ENCODE measurements around the gene HCN2. TPM values are rescaled to one million over a fixed set of nuclear protein-coding genes. Genes with fewer than 3 reads are reported as not detected.

Gene HCN2
- total RNA-seq, 1 experiment from 2014 or later = 0.04 TPM

DNA sequence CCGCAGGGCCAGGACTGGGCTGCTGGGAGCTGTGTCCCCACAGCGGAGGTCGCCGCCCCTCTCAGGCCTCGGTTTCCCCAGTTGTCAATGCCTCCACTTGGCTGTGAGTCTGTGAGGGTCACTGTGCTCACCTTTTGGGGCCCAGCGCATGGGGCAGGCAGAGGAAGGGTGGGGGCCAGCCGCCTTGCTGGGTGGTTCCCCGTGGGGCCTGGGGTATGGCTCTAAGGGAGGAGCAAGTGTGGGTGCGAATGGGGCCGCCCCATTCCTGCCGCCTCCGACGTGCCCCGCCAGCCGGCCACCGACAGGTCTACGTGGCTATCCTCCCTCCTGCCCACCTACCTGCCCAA lies 49.2 kb downstream of the HCN2 start:
- intact Hi-C loops (cut with micrococcal nuclease) = loop anchor here (10.0 kb wide), 1 partner anchor 64 kb away; the partner anchor contains the start of gene BSG
- no peaks in the 10 kb centered on the region for H3F3A ChIP-seq (ENCODE audit: low read length, unreplicated experiment)
- no peaks in the 10 kb centered on the region for H3K4me1 ChIP-seq (ENCODE audit: insufficient read depth, low read length)
- H3K4me2 ChIP-seq (ENCODE audit: low read length) = peak overlapping the region; percentile 83
- no peaks in the 10 kb centered on the region for H4K20me1 ChIP-seq (ENCODE audit: low read length)
- no TSS peak for BruUV-seq (replicated peaks)
- no peak overlapping the region for H3K27ac ChIP-seq (ENCODE audit: low read length)
- TF ChIP-seq EZH2 (IDR thresholded peaks at IDR 0.05; ENCODE audit: low read length, unreplicated experiment) = no peak
- no peak for TF ChIP-seq EZH2phosphoT487 (IDR thresholded peaks at IDR 0.05; ENCODE audit: borderline replicate concordance, low read length)
- TF ChIP-seq, protein P1, sequence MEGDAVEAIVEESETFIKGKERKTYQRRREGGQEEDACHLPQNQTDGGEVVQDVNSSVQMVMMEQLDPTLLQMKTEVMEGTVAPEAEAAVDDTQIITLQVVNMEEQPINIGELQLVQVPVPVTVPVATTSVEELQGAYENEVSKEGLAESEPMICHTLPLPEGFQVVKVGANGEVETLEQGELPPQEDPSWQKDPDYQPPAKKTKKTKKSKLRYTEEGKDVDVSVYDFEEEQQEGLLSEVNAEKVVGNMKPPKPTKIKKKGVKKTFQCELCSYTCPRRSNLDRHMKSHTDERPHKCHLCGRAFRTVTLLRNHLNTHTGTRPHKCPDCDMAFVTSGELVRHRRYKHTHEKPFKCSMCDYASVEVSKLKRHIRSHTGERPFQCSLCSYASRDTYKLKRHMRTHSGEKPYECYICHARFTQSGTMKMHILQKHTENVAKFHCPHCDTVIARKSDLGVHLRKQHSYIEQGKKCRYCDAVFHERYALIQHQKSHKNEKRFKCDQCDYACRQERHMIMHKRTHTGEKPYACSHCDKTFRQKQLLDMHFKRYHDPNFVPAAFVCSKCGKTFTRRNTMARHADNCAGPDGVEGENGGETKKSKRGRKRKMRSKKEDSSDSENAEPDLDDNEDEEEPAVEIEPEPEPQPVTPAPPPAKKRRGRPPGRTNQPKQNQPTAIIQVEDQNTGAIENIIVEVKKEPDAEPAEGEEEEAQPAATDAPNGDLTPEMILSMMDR (conservative IDR thresholded peaks at IDR 0.05; ENCODE audit: low read depth, low read length) = no peak
- H3K9me2 ChIP-seq (replicated peaks; ENCODE audit: low read length) = no peaks in the 10 kb centered on the region
- H3K9me3 ChIP-seq (ENCODE audit: low read length) = no peaks in the 10 kb centered on the region
- ATAC-seq (no peak), DNase-seq (no peak)
- peak overlapping the region; percentile 66; the same call in 1 of the 2 replicates for H3K4me3 ChIP-seq (ENCODE audit: low read length)
- CTCF ChIA-PET = no interaction called here
- no peak overlapping the region for H3K9ac ChIP-seq (ENCODE audit: low read length)
- H3K79me2 ChIP-seq (ENCODE audit: low read length) = no peaks in the 10 kb centered on the region
- peak overlapping the region; percentile 87 for H2AFZ ChIP-seq (ENCODE audit: low read length)
- no peaks in the 10 kb centered on the region for H3K36me3 ChIP-seq (ENCODE audit: low read depth, low read length)
- no peaks in the 10 kb centered on the region for H3K27me3 ChIP-seq (ENCODE audit: low read length)
- POLR2A ChIA-PET (ENCODE audit: unreplicated experiment) = no interaction called here

DNA sequence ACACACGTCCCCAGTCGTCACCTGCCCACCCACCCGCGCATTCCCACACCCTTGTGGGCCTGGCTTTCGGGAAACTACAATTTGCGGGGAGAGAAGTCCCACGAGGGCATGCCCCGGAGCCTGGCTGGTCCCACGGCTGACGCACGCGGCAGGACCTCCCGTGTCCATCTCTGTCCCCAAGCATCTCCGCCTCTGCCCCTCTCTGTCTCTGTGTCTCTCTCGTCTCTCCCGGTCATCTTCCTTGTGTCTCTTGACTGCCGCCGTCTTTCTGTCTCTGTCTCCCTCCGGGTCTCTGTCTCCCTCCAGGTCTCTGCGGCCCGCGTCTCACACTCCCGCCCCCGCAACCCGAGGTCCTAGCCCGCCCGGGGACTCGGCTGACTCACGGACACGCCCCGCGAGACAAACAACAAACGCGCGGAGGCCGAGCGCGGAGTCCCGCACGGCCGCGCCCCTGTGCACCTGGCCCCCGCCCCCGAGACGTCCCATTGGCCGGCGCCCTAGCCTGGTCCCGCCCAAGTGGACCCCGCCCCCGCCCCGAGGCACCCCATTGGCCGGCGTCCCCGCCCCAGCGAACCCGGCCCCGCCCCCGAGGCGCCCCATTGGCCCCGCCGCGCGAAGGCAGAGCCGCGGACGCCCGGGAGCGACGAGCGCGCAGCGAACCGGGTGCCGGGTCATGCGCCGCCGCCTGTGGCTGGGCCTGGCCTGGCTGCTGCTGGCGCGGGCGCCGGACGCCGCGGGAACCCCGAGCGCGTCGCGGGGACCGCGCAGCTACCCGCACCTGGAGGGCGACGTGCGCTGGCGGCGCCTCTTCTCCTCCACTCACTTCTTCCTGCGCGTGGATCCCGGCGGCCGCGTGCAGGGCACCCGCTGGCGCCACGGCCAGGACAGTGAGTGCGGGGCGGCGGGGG lies 49.8 kb downstream of the HCN2 start, which contains the start of gene FGF22:
Gene FGF22 (plus strand): TSS at position 627 of the 908 bp plus-strand sequence. CDS start 47 bp downstream, at position 674.
- Histone ChIP-seq H3K27ac (ENCODE audit: low read length) (no peak within 1 kb of the TSS), H3K27me3 (ENCODE audit: low read length) (no peaks in the 10 kb centered on the region), H3K36me3 (ENCODE audit: low read depth, low read length) (no peaks in the 10 kb centered on the region), H3K4me3 (ENCODE audit: low read length) (peak within 1 kb of the TSS; percentile 66), H3K79me2 (ENCODE audit: low read length) (no peaks in the 10 kb centered on the region), H3K4me2 (ENCODE audit: low read length) (peak within 1 kb of the TSS; percentile 83), H4K20me1 (ENCODE audit: low read length) (no peaks in the 10 kb centered on the region), H3K9ac (ENCODE audit: low read length) (no peak within 1 kb of the TSS), H3F3A (ENCODE audit: low read length, unreplicated experiment) (no peaks in the 10 kb centered on the region), H2AFZ (ENCODE audit: low read length) (peak within 1 kb of the TSS; percentile 87), H3K9me2 (replicated peaks; ENCODE audit: low read length) (no peaks in the 10 kb centered on the region), H3K9me3 (ENCODE audit: low read length) (no peaks in the 10 kb centered on the region), H3K4me1 (ENCODE audit: insufficient read depth, low read length) (no peaks in the 10 kb centered on the region)
- BruUV-seq (replicated peaks) = no TSS peak
- peak; percentile 80 for DNase-seq
- ATAC-seq = peak; percentile 92
- POLR2A ChIA-PET (ENCODE audit: unreplicated experiment) = no interaction called here
- no peak for TF ChIP-seq EZH2 (IDR thresholded peaks at IDR 0.05; ENCODE audit: low read length, unreplicated experiment)
- TF ChIP-seq, protein P1 (conservative IDR thresholded peaks at IDR 0.05; ENCODE audit: low read depth, low read length) = no peak
- intact Hi-C loops (cut with micrococcal nuclease) = loop anchor here (10.0 kb wide), 1 partner anchor 65 kb away; the partner anchor contains the start of gene BSG
- CTCF ChIA-PET = no interaction called here

DNA sequence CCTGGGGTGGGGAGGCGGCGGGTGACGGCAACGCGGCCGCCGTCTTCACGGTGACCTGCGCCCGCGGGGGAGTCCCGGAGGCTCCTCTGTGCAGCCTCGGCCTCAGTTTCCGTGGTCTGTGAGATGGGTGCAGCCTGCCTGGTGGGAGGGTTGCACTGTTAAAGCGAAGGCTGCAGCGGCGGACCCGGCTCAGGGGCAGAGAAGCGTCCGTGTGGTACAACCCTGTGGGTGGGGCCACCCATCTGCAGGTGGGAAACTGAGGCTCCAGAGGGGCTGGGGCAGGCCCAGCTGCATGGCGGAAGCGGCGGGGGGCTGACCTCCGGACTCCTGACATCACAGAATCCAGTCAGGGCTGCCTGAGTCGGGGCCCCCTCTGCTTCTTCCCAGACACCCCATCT lies 50.5 kb downstream of the HCN2 start:
- TF ChIP-seq EZH2 (IDR thresholded peaks at IDR 0.05; ENCODE audit: low read length, unreplicated experiment) (no peak), EZH2phosphoT487 (IDR thresholded peaks at IDR 0.05; ENCODE audit: borderline replicate concordance, low read length) (no peak)
- TF ChIP-seq, protein P1 (conservative IDR thresholded peaks at IDR 0.05; ENCODE audit: low read depth, low read length) = no peak
- H2AFZ ChIP-seq (ENCODE audit: low read length) = no peak overlapping the region
- intact Hi-C loops (cut with micrococcal nuclease) = no loop called here

More for the DNA sequence above, 50.5 kb downstream of the HCN2 start:
- BruUV-seq (replicated peaks) = no TSS peak
- ChIA-PET POLR2A (ENCODE audit: unreplicated experiment) (no interaction called here), CTCF (no interaction called here)
- Histone ChIP-seq H3K27ac (ENCODE audit: low read length) (no peak overlapping the region), H3K9me2 (replicated peaks; ENCODE audit: low read length) (no peaks in the 10 kb centered on the region), H3K9me3 (ENCODE audit: low read length) (no peaks in the 10 kb centered on the region), H3K4me1 (ENCODE audit: insufficient read depth, low read length) (no peaks in the 10 kb centered on the region), H4K20me1 (ENCODE audit: low read length) (no peaks in the 10 kb centered on the region), H3K36me3 (ENCODE audit: low read depth, low read length) (no peaks in the 10 kb centered on the region), H3K4me2 (ENCODE audit: low read length) (peak overlapping the region; percentile 75), H3K27me3 (ENCODE audit: low read length) (no peaks in the 10 kb centered on the region), H3K9ac (ENCODE audit: low read length) (no peak overlapping the region), H3F3A (ENCODE audit: low read length, unreplicated experiment) (no peaks in the 10 kb centered on the region), H3K4me3 (ENCODE audit: low read length) (peak overlapping the region; percentile 55), H3K79me2 (ENCODE audit: low read length) (no peaks in the 10 kb centered on the region)
- no peak for DNase-seq
- ATAC-seq = no peak
